GM18498 (cell line): ENCODE data around the gene TRPV6.

Experiments used
- ATAC-seq: cut with Tn5 transposase; IDR thresholded peaks from one replicate; pipeline ENCODE4 v1.9.1; 2021; ENCODE audit warnings: mild to moderate bottlenecking, moderate library complexity; ENCODE audit not compliant: unreplicated experiment

Gene TRPV6

GRCh38 chr7:142870566-142871259, 14.8 kb downstream of the TRPV6 start:
- no peak for ATAC-seq

DNA sequence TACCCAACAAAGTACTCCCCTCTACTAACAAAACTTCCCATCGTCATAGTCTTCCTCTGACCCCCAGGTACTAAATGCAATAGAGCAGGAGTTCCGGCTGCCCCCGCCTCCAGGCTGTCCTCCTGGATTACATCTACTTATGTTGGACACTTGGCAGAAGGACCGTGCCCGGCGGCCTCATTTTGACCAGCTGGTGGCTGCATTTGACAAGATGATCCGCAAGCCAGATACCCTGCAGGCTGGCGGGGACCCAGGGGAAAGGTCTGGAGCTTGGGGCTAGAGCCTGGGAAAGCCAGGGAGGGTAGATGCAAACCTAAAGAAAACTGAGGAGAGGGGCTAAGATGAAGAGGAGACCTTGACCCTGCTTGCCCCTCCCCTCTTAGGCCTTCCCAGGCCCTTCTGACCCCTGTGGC, 15.4 kb downstream of the TRPV6 start:
- ATAC-seq, result no peak

DNA sequence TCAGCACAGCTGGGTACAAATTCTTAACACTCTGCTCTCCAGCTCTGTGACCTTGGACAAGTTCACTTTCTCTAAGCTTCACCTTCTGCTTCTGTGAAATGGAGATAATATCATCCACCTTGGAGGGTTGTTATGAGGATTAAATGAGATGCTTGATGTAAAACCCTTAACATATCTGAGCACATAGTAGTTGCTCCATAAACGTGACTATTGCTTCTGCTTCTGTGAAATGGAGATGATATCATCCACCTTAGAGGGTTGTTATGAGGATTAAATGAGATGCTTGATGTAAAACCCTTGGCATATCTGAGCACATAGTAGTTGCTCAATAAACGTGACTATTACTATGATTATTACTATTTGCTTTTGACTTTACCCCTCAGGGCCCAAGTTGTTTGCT, 16.1 kb downstream of the TRPV6 start:
- ATAC-seq, result no peak

DNA sequence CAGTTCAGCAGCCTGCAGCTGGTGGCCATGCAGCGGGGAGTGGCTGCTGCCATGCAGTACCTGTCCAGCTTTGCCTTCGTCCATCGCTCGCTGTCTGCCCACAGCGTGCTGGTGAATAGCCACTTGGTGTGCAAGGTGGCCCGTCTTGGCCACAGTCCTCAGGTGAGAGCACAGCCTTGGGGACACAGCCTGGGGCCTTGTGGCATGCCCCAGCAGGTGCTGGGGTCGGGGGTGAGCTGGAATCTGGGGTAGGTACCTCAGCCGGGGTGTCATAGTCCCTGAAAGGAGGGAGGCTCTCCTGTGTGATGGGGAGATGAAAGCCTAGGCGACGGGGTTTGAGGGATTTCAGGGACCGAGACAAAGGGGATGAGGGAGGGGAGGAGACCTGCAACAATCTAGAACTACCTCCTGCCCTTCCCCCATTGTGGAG, 16.5 kb downstream of the TRPV6 start:
- no peak for ATAC-seq

DNA sequence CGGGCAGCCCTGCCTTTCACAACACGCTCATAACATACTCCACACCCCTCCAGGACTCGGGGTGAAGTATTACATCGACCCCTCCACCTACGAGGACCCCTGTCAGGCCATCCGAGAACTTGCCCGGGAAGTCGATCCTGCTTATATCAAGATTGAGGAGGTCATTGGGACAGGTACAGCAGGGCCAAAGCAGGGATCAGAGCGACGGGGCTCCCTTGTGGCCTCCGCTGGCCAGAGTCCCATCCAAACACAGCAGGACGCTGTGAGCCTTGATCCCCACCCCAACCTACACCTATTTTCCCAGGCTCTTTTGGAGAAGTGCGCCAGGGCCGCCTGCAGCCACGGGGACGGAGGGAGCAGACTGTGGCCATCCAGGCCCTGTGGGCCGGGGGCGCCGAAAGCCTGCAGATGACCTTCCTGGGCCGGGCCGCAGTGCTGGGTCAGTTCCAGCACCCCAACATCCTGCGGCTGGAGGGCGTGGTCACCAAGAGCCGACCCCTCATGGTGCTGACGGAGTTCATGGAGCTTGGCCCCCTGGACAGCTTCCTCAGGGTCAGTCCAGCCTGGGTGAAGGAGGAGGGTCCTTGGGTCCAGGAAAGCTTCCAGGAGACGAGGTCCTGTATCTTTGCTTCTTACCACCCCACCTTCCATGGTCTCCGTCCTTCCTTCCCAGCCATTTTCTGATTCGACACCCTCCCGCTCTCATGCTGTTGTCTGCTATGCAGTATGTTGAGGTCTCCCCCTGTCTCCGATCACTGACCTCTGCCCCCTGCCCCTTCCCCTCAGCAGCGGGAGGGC, 17.2 kb downstream of the TRPV6 start:
- no peak for ATAC-seq

DNA sequence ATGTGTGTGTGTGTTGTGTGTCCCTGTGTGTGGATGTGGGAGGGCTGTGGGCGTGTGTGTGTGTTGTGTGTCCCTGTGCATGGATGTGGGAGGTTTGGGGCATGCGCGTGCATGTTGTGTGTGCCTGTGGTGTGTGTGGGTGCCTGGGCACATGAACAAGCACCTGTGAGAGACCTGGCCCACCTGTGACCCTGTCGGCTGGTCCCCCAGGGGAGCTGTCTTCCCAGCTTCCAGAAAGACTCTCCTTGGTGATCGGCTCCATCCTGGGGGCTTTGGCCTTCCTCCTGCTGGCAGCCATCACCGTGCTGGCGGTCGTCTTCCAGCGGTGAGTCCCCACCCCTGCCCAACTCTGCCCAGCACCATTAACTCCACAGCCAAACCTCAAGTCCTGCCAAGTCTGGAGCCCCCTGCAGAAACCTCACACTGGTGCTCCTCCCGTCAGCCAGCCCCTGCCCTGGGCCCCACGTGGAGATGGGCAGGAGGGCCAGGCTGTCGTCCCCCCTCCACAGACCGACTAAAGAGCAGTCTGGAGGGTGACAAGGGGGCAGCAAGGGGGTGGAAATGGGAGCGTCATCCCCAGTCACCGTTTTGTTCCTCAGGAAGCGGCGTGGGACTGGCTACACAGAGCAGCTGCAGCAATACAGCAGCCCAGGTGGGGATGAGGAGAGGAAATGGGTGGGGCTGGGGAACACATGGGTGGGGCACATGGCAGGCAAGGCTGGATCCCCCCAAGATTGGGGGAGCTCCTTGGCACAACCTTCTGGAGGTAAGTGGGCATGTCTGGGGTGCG, 18.0 kb downstream of the TRPV6 start:
- no peak for ATAC-seq

- no peak for ATAC-seq
Measured at GRCh38 chr7:142867097-142867378, 18.5 kb downstream of the TRPV6 start.

DNA sequence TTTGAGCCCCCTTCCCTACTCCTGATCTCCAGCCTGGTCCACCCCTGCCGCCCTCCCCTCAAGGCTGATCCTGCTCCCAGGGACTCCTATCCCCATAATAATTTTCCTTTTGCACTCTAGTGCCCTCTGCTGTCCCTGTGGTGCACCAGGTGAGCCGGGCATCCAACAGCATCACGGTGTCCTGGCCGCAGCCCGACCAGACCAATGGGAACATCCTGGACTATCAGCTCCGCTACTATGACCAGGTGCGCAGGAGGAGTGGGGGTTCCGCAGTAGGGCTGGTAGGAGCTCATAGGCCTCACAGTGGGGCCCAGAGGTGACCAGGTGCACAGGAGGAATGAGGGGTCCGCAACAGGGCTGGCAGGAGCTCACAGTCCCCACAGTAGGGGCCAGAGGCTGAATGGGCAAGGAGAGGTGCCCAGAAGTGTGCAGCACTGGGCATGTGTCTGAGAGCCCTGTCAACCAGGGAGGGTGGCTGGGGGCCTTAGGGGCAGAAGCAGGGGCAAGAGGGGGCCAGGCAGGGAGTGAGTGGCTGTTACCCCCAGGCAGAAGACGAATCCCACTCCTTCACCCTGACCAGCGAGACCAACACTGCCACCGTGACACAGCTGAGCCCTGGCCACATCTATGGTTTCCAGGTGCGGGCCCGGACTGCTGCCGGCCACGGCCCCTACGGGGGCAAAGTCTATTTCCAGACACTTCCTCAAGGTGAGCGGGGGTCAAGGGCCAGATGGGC, 19.0 kb downstream of the TRPV6 start:
- no peak for ATAC-seq

DNA sequence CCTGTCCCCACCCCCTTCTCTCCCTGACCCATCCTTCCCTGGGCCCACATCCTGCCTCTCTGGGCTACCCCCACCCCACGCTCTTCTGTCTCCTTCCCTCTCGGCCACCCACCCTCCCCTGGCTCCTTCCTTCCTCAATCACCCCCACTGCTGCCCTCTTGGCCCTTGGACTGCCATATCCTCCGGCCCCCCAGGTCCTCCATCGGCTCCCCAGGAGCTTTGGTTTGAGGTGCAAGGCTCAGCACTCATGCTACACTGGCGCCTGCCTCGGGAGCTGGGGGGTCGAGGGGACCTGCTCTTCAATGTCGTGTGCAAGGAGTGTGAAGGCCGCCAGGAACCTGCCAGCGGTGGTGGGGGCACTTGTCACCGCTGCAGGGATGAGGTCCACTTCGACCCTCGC, 19.8 kb downstream of the TRPV6 start:
- ATAC-seq, result no peak

- no peak for ATAC-seq
Measured at GRCh38 chr7:142864980-142865747, 20.4 kb downstream of the TRPV6 start.

- ATAC-seq, result no peak
Measured at GRCh38 chr7:142863891-142864685, 21.5 kb downstream of the TRPV6 start.

GRCh38 chr7:142862786-142863400, 22.7 kb downstream of the TRPV6 start:
- no peak for ATAC-seq

- no peak for ATAC-seq
Measured at GRCh38 chr7:142862351-142862750, 23.2 kb downstream of the TRPV6 start.

GRCh38 chr7:142860968-142861367, 24.6 kb downstream of the TRPV6 start:
- no peak for ATAC-seq

DNA sequence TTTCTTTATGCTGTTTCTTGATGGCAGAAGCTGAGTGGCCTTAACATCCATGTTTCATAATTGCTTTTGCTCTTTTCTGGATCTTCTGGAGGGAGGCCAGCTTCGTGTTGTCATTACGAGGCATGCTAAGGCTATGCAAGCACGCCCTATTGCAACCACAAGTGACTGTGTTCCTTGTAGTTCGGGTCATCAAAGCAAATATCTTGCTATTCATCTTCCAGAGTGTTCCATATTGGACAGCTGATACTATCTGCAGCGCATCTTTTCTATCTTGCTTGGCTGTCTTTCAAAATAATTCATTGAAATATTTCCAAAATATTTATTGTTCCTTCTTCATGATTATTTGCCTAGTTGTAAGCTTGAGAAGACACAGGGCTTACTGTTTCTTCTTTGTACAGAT, 25.7 kb downstream of the TRPV6 start:
- no peak for ATAC-seq

DNA sequence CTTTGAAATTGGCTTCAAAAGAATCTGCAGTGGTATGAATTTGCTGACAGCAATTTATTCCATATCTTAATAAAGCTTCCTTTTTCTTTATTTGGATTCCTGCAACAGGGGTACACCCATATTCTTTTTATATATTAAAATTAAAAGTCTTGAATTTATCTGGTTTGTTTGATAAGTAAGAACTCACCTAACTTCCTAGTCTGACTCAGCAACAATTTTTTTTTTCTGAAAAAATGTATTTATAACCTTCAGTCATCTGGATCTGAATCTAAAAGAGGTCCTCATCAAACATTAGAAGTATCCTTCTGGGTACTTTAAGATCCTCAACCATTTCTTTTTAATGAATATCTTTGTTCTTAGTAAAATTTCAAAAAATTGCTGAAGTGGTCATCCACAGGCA, 26.1 kb downstream of the TRPV6 start:
- no peak for ATAC-seq

DNA sequence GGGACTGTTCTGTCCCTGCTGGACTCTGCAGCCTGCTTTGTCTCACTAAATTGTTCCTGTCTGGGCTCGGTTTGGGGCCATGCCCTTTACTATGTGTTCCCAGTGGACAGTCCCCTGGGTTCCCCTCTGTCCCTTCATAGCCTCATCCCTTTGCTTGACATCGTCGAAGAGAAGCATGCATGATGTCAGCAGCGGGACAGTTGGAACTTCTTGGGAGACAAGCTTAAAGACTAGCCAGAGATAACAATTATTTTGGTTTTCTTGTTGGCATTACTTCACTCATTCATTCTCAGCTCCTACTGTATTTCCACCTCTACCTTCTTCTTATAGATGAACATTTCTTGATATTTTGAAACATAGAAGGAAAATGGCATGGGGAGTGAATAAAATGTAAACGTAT, 27.9 kb downstream of the TRPV6 start:
- no peak for ATAC-seq

GRCh38 chr7:142856565-142857245, 28.8 kb downstream of the TRPV6 start:
- ATAC-seq, result no peak
